Breast epithelium (tissue), 4 donors: ENCODE results near the gene SLC16A7. TPM values are rescaled to one million over a fixed set of nuclear protein-coding genes. Genes with fewer than 3 reads are reported as not detected.

Experiments used
- DNase-seq, 2 donors: peaks; one replicate each; pipeline ENCODE4 v3.0.0-alpha.2; 2019; ENCODE audit warnings: low spot score in 2 of 2
- H3K27ac ChIP-seq, 2 donors: fragments of 200-600 bp; sonication (generic) in 1 of 2; one replicate each; pipeline ENCODE4 v1.5.1; 2016 to 2019; ENCODE audit warnings: mild to moderate bottlenecking in 1 of 2
- H3K27me3 ChIP-seq, 2 donors: fragments of 200-600 bp; sonication (generic) in 1 of 2; one replicate each; pipeline versions ENCODE4 v1.5.1 to v1.6.0; 2017 to 2019; ENCODE audit warnings: control low read depth in 1 of 2, mild to moderate bottlenecking in 1 of 2
- H3K36me3 ChIP-seq: fragments of 200-600 bp; one replicate; pipeline ENCODE4 v1.5.1; 2019
- H3K4me1 ChIP-seq, 2 donors: fragments of 200-600 bp; sonication (generic); one replicate each; pipeline ENCODE4 v1.5.1; 2016 to 2019; ENCODE audit warnings: control low read depth in 1 of 2
- H3K4me3 ChIP-seq, 3 donors: fragments of 200-600 bp; sonication (generic); 1 replicate in 2 of 3; 2 replicates in 1 of 3; pipeline ENCODE4 v1.5.1; 2016 to 2019; ENCODE audit warnings: mild to moderate bottlenecking in 3 of 3, moderate library complexity in 2 of 3
- H3K9me3 ChIP-seq, 2 donors: fragments of 200-600 bp; sonication (generic) in 1 of 2; one replicate each; pipeline ENCODE4 v1.5.1; 2016 to 2019; ENCODE audit warnings: control low read depth in 1 of 2
- POLR2A ChIP-seq: fragments of 450-650 bp; IDR thresholded peaks from one replicate; pipeline ENCODE4 v1.6.1; 2016; ENCODE audit warnings: antibody characterized with exemption, mild to moderate bottlenecking, moderate library complexity
- POLR2AphosphoS5 ChIP-seq, 3 donors: sonication (generic); formaldehyde crosslinking; IDR thresholded peaks; one replicate each; pipeline ENCODE4 v1.6.1; 2017; ENCODE audit warnings: antibody characterized with exemption in 3 of 3
- intact Hi-C: fragments of 100-400 bp; cut with DNase I; formaldehyde crosslinking; loops from one replicate; pipeline ENCODE4 v1.15.1; 2023; ENCODE audit warnings: low total_unique reads
- total RNA-seq, 3 donors: library from RNA; depleted of rRNA; stranded (reverse); fragments of >200 nt; gene quantifications; one replicate each; pipeline ENCODE4 v1.1.0, GENCODE V29; 2016
- TF ChIP-seq, protein P1 (sequence below), 3 donors: fragments of 450-650 bp; IDR thresholded peaks; one replicate each; pipeline ENCODE4 v1.5.1; 2016 to 2017; ENCODE audit warnings: antibody characterized with exemption in 3 of 3, mild to moderate bottlenecking in 3 of 3, moderate library complexity in 3 of 3

Gene SLC16A7
- total RNA-seq, 3 donors from 2014 or later = 14.5 to 53.4 (median 51.2) TPM

GRCh38 chr12:59645242-59645641 is 49.4 kb downstream of the SLC16A7 start:
- H3K4me3 ChIP-seq = no peak overlapping the region
- intact Hi-C loops = no loop called here
- TF ChIP-seq, protein P1, sequence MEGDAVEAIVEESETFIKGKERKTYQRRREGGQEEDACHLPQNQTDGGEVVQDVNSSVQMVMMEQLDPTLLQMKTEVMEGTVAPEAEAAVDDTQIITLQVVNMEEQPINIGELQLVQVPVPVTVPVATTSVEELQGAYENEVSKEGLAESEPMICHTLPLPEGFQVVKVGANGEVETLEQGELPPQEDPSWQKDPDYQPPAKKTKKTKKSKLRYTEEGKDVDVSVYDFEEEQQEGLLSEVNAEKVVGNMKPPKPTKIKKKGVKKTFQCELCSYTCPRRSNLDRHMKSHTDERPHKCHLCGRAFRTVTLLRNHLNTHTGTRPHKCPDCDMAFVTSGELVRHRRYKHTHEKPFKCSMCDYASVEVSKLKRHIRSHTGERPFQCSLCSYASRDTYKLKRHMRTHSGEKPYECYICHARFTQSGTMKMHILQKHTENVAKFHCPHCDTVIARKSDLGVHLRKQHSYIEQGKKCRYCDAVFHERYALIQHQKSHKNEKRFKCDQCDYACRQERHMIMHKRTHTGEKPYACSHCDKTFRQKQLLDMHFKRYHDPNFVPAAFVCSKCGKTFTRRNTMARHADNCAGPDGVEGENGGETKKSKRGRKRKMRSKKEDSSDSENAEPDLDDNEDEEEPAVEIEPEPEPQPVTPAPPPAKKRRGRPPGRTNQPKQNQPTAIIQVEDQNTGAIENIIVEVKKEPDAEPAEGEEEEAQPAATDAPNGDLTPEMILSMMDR (IDR thresholded peaks at IDR 0.05) = no peak
- no peak for TF ChIP-seq POLR2A
- no peak for TF ChIP-seq POLR2AphosphoS5 (IDR thresholded peaks at IDR 0.05)
- no peaks in the 10 kb centered on the region for H3K9me3 ChIP-seq
- H3K27me3 ChIP-seq = no peaks in the 10 kb centered on the region
- H3K4me1 ChIP-seq = no peaks in the 10 kb centered on the region
- H3K36me3 ChIP-seq = no peaks in the 10 kb centered on the region
- DNase-seq = no peak
- no peak overlapping the region for H3K27ac ChIP-seq

- no peak overlapping the region for H3K27ac ChIP-seq
- no peak for DNase-seq
- H3K36me3 ChIP-seq = no peaks in the 10 kb centered on the region
- H3K27me3 ChIP-seq = no peaks in the 10 kb centered on the region
- H3K4me1 ChIP-seq = no peaks in the 10 kb centered on the region
- H3K4me3 ChIP-seq = no peak overlapping the region
- TF ChIP-seq POLR2A (no peak), POLR2AphosphoS5 (IDR thresholded peaks at IDR 0.05) (no peak)
- TF ChIP-seq, protein P1 (IDR thresholded peaks at IDR 0.05) = no peak
- intact Hi-C loops = no loop called here
- H3K9me3 ChIP-seq = no peaks in the 10 kb centered on the region
Measured at GRCh38 chr12:59646636-59647035, 50.8 kb downstream of the SLC16A7 start.

DNA sequence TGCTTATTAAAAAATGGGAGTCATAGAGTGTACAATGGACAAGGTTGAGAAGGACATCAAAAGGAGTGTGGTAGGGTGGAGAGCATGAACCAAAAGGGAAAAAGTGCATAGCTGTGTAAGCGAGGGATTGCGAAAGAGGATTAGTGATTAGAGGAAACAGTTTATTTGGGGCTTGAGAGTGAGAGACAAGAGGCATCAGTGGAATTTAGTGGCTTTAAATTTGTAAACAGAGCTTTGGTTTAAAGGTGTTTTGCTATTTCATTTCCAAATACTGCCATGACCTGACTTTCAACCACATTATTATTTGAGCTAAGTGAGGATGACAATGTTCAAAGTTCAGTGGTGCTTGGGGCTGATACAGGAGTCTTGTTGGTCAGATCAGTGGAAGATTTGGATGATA is 53.4 kb downstream of the SLC16A7 start:
- Histone ChIP-seq H3K9me3 (no peaks in the 10 kb centered on the region), H3K27ac (no peak overlapping the region), H3K4me3 (no peak overlapping the region), H3K4me1 (no peaks in the 10 kb centered on the region), H3K27me3 (no peaks in the 10 kb centered on the region), H3K36me3 (no peaks in the 10 kb centered on the region)
- DNase-seq = no peak
- intact Hi-C loops = no loop called here
- TF ChIP-seq POLR2A (no peak), POLR2AphosphoS5 (IDR thresholded peaks at IDR 0.05) (no peak)
- TF ChIP-seq, protein P1 (IDR thresholded peaks at IDR 0.05) = no peak

DNA sequence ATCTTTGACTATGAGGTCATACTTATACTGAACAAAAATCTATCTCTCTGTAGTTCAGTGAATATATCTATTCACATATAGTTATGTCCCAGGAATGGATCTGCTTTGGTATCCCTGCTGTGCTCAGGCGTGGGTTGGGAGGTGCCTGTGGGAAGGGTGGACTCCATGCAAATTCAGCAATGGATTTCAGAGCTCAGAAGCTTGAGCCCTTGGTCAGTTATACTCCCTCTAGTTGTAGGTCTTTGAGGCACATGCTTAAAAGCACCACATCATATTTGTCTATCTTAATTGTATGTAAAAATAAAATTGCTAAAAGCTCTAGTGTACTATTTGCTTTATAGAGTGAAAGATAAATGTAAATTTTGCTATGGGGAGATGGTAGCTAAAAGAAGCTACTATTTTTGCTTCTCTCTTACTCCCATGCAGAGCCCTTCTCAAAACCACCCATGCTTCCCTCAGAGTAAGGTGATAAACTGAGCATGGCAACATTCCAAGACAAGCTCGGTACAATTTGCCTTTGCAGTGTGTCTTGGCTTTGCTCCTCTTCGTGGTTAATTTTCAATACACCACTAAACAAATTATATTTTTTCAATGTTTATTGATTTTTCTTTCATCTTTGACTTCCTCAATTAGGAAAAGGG is 54.9 kb downstream of the SLC16A7 start:
- intact Hi-C loops = no loop called here
- no peaks in the 10 kb centered on the region for H3K4me1 ChIP-seq
- no peak overlapping the region for H3K27ac ChIP-seq
- no peak overlapping the region for H3K4me3 ChIP-seq
- no peaks in the 10 kb centered on the region for H3K36me3 ChIP-seq
- H3K27me3 ChIP-seq = no peaks in the 10 kb centered on the region
- DNase-seq = no peak
- no peaks in the 10 kb centered on the region for H3K9me3 ChIP-seq
- TF ChIP-seq, protein P1 (IDR thresholded peaks at IDR 0.05) = no peak
- TF ChIP-seq POLR2A (no peak), POLR2AphosphoS5 (IDR thresholded peaks at IDR 0.05) (no peak)

GRCh38 chr12:59651229-59651920 is 55.5 kb downstream of the SLC16A7 start:
- H3K27me3 ChIP-seq = no peaks in the 10 kb centered on the region
- H3K4me1 ChIP-seq = no peaks in the 10 kb centered on the region
- H3K9me3 ChIP-seq = no peaks in the 10 kb centered on the region
- DNase-seq = no peak
- no peak for TF ChIP-seq POLR2AphosphoS5 (IDR thresholded peaks at IDR 0.05)
- no peak for TF ChIP-seq POLR2A
- no peaks in the 10 kb centered on the region for H3K36me3 ChIP-seq
- intact Hi-C loops = no loop called here
- H3K4me3 ChIP-seq = no peak overlapping the region
- H3K27ac ChIP-seq = no peak overlapping the region
